T-cell (primary cell): ENCODE results near the gene PID1. TPM values are rescaled to one million over a fixed set of nuclear protein-coding genes. Genes with fewer than 3 reads are reported as not detected.

Source experiments
- ATAC-seq, 4 experiments: fragments of 200-7000 bp in 3 of 4; fragments of 150-1000 bp in 1 of 4; cut with Tn5 transposase; replicated peaks in 1 of 4; 1 replicate in 3 of 4; 2 replicates in 1 of 4; pipeline ENCODE4 v1.10.0; 2021; ENCODE audit warnings: moderate library complexity in 3 of 4, mild to moderate bottlenecking in 2 of 4, moderate number of reproducible peaks in 1 of 4
- CTCF ChIA-PET, 2 donors: fragments of 300-600 bp; sonication (Branson Sonifier 250); formaldehyde crosslinking; loops; one replicate each; lab custom pipeline; 2022; ENCODE audit warnings: antibody characterized with exemption in 2 of 2; lab: Charles Lee
- POLR2A ChIA-PET, 2 donors: fragments of 300-600 bp; sonication (Branson Sonifier 250); formaldehyde crosslinking; loops; one replicate each; lab custom pipeline; 2022; ENCODE audit warnings: antibody characterized with exemption in 2 of 2; lab: Charles Lee
- DNase-seq, 35 experiments: peaks; one replicate each; pipeline versions ENCODE4 v3.0.0 to v3.0.0-alpha.2; 2013 to 2023
- H3K27ac ChIP-seq: one replicate; pipeline ENCODE4 v1.5.1; 2013; ENCODE audit warnings: low read length
- H3K27me3 ChIP-seq, 2 experiments: replicated peaks in 1 of 2; 1 replicate in 1 of 2; 2 replicates in 1 of 2; pipeline versions ENCODE4 v1.6.1 to v1.7.0; 2013; ENCODE audit warnings: low read length in 1 of 2, mixed read lengths in 1 of 2; ENCODE audit not compliant: control insufficient read depth in 2 of 2, insufficient read depth in 2 of 2; ENCODE audit errors: extremely low read depth in 1 of 2
- H3K36me3 ChIP-seq, 2 donors: 1 replicate in 1 of 2; 2 replicates in 1 of 2; pipeline versions ENCODE4 v1.6.1 to v1.7.0; 2013; ENCODE audit warnings: low read length in 1 of 2; ENCODE audit not compliant: control insufficient read depth in 2 of 2, insufficient read depth in 1 of 2; ENCODE audit errors: extremely low read depth in 1 of 2
- H3K4me1 ChIP-seq, 2 experiments: 1 replicate in 1 of 2; 2 replicates in 1 of 2; pipeline versions ENCODE4 v1.6.1 to v1.7.0; 2013; ENCODE audit warnings: low read length in 2 of 2, mixed read lengths in 1 of 2; ENCODE audit not compliant: insufficient read depth in 2 of 2, control insufficient read depth in 1 of 2; ENCODE audit errors: extremely low read depth in 1 of 2
- H3K4me3 ChIP-seq, 2 donors: 1 replicate in 1 of 2; 2 replicates in 1 of 2; pipeline versions ENCODE4 v1.5.1 to v1.7.0; 2013; ENCODE audit warnings: mild to moderate bottlenecking in 2 of 2, low read length in 1 of 2, moderate library complexity in 1 of 2; ENCODE audit not compliant: control insufficient read depth in 1 of 2; ENCODE audit errors: extremely low read depth in 1 of 2
- H3K9me3 ChIP-seq: 2 replicates; pipeline ENCODE4 v1.7.0; 2013
- H3K27ac Mint-ChIP-seq, 2 donors: one replicate each; pipeline ENCODE4 v1.8.0; 2020 to 2021; ENCODE audit warnings: mild to moderate bottlenecking in 2 of 2, mixed read lengths in 2 of 2
- H3K27me3 Mint-ChIP-seq, 2 donors: one replicate each; pipeline ENCODE4 v1.8.0; 2021 to 2022; ENCODE audit warnings: mixed read lengths in 2 of 2
- H3K36me3 Mint-ChIP-seq: one replicate; pipeline ENCODE4 v1.8.0; 2021; ENCODE audit warnings: mixed read lengths
- H3K4me1 Mint-ChIP-seq, 3 donors: one replicate each; pipeline ENCODE4 v1.8.0; 2020 to 2022; ENCODE audit warnings: mixed read lengths in 3 of 3, mild to moderate bottlenecking in 1 of 3
- H3K4me3 Mint-ChIP-seq, 3 donors: one replicate each; pipeline ENCODE4 v1.8.0; 2020 to 2022; ENCODE audit warnings: mild to moderate bottlenecking in 3 of 3, mixed read lengths in 3 of 3, moderate library complexity in 3 of 3
- H3K9me3 Mint-ChIP-seq, 3 donors: one replicate each; pipeline ENCODE4 v1.8.0; 2020 to 2022; ENCODE audit warnings: mixed read lengths in 3 of 3
- WGBS: methylation state at CpG from one replicate; pipeline ENCODE4 v1.1.5; 2013; ENCODE audit warnings: missing lambda C conversion rate; ENCODE audit not compliant: insufficient coverage; 5-methylcytosine and 5-hydroxymethylcytosine counted together
- total RNA-seq, 35 experiments: library from RNA in 6 of 35; stranded (reverse) in 6 of 35; fragments of 120-200 nt in 1 of 35; gene quantifications; one replicate each; pipeline versions ENCODE4 v1.2.1 to v1.2.4 and lab custom pipeline; 2013 to 2026

The PID1 gene
- total RNA-seq, 5 donors from 2014 or later (not counting 1 experiment from before 2014, with no cell fraction given), result 0.20 to 0.36 (median 0.25) TPM; not detected in 2

- H3K4me3 ChIP-seq, result no peak overlapping the region
- Mint-ChIP-seq H3K27me3 (no peaks in the 10 kb centered on the region), H3K9me3 (peaks cover 0 to 7% (median 7%) of the 10 kb centered on the region in 3 donors), H3K27ac (no peak overlapping the region), H3K4me1 (no peaks in the 10 kb centered on the region), H3K36me3 (no peaks in the 10 kb centered on the region), H3K4me3 (no peak overlapping the region)
- DNase-seq, result no peak
- ChIA-PET CTCF (no interaction called here), POLR2A (no interaction called here)
- no peak for ATAC-seq
- WGBS, result 75% methylated on average over 2 of the region's 2 CpGs
- H3K36me3 ChIP-seq, result no peaks in the 10 kb centered on the region
- no peaks in the 10 kb centered on the region for H3K4me1 ChIP-seq
- no peaks in the 10 kb centered on the region for H3K27me3 ChIP-seq
- no peaks in the 10 kb centered on the region for H3K9me3 ChIP-seq
- H3K27ac ChIP-seq, result no peak overlapping the region
Measured at GRCh38 chr2:229164545-229165249, 106.4 kb downstream of the PID1 start.

- CTCF ChIA-PET, result interaction anchor here in 1 of 2 donors (1.1 kb wide), 1 partner anchor 129 kb away, joined by 4 read pairs; no protein-coding TSS in a partner anchor
- ATAC-seq (no peak), DNase-seq (no peak)
- Mint-ChIP-seq H3K36me3 (no peaks in the 10 kb centered on the region), H3K4me1 (no peaks in the 10 kb centered on the region), H3K4me3 (no peak overlapping the region), H3K27ac (no peak overlapping the region), H3K9me3 (peaks cover 0 to 7% (median 7%) of the 10 kb centered on the region in 3 donors), H3K27me3 (no peaks in the 10 kb centered on the region)
- H3K4me3 ChIP-seq, result no peak overlapping the region
- no peaks in the 10 kb centered on the region for H3K9me3 ChIP-seq
- 0% methylated on average over 1 of the region's 2 CpGs for WGBS
- H3K27me3 ChIP-seq, result no peaks in the 10 kb centered on the region
- H3K27ac ChIP-seq, result no peak overlapping the region
- H3K36me3 ChIP-seq, result no peaks in the 10 kb centered on the region
- POLR2A ChIA-PET, result no interaction called here
- H3K4me1 ChIP-seq, result no peaks in the 10 kb centered on the region
Measured at GRCh38 chr2:229163893-229164292, 107.2 kb downstream of the PID1 start.

GRCh38 chr2:229162015-229162414 lies 109.1 kb downstream of the PID1 start:
- no peak overlapping the region for H3K27ac Mint-ChIP-seq
- no peaks in the 10 kb centered on the region for H3K36me3 Mint-ChIP-seq
- CTCF ChIA-PET, result no interaction called here
- H3K27ac ChIP-seq, result no peak overlapping the region
- no peaks in the 10 kb centered on the region for H3K36me3 ChIP-seq
- H3K27me3 ChIP-seq, result no peaks in the 10 kb centered on the region
- H3K9me3 ChIP-seq, result no peaks in the 10 kb centered on the region
- no peaks in the 10 kb centered on the region for H3K4me1 Mint-ChIP-seq
- no peak for ATAC-seq
- POLR2A ChIA-PET, result no interaction called here
- H3K4me3 ChIP-seq, result no peak overlapping the region
- no peak overlapping the region for H3K4me3 Mint-ChIP-seq
- H3K27me3 Mint-ChIP-seq, result no peaks in the 10 kb centered on the region
- peaks cover 0 to 7% (median 7%) of the 10 kb centered on the region in 3 donors for H3K9me3 Mint-ChIP-seq
- DNase-seq, result no peak
- 82% methylated on average over 1 of the region's 4 CpGs for WGBS
- no peaks in the 10 kb centered on the region for H3K4me1 ChIP-seq

- peaks cover 0 to 9% (median 7%) of the 10 kb centered on the region in 3 donors for H3K9me3 Mint-ChIP-seq
- Histone ChIP-seq H3K4me1 (no peaks in the 10 kb centered on the region), H3K27ac (no peak overlapping the region), H3K4me3 (no peak overlapping the region), H3K36me3 (no peaks in the 10 kb centered on the region), H3K27me3 (no peaks in the 10 kb centered on the region), H3K9me3 (no peaks in the 10 kb centered on the region)
- H3K27me3 Mint-ChIP-seq, result no peaks in the 10 kb centered on the region
- ChIA-PET POLR2A (no interaction called here), CTCF (no interaction called here)
- H3K27ac Mint-ChIP-seq, result no peak overlapping the region
- DNase-seq, result no peak
- no peaks in the 10 kb centered on the region for H3K36me3 Mint-ChIP-seq
- ATAC-seq, result no peak
- H3K4me1 Mint-ChIP-seq, result no peaks in the 10 kb centered on the region
- no peak overlapping the region for H3K4me3 Mint-ChIP-seq
- no CpG with 5 or more reads among the region's 2 CpGs for WGBS
Measured at GRCh38 chr2:229160984-229161383, 110.1 kb downstream of the PID1 start.

- no CpG with 5 or more reads among the region's 3 CpGs for WGBS
- no peaks in the 10 kb centered on the region for H3K27me3 Mint-ChIP-seq
- CTCF ChIA-PET, result no interaction called here
Measured at GRCh38 chr2:229160180-229160579, 110.9 kb downstream of the PID1 start.

GRCh38 chr2:229159405-229159804 lies 111.7 kb downstream of the PID1 start:
- ATAC-seq (no peak), DNase-seq (no peak)
- no peaks in the 10 kb centered on the region for H3K27me3 ChIP-seq
- no peak overlapping the region for H3K27ac ChIP-seq
- H3K36me3 ChIP-seq, result no peaks in the 10 kb centered on the region
- ChIA-PET POLR2A (no interaction called here), CTCF (no interaction called here)
- H3K4me1 ChIP-seq, result no peaks in the 10 kb centered on the region
- no peaks in the 10 kb centered on the region for H3K4me1 Mint-ChIP-seq
- H3K4me3 ChIP-seq, result no peak overlapping the region
- H3K36me3 Mint-ChIP-seq, result no peaks in the 10 kb centered on the region
- H3K9me3 ChIP-seq, result no peaks in the 10 kb centered on the region
- H3K4me3 Mint-ChIP-seq, result no peak overlapping the region
- peaks cover 0 to 9% (median under 1%) of the 10 kb centered on the region in 3 donors for H3K9me3 Mint-ChIP-seq
- WGBS, result no CpG with 5 or more reads among the region's 2 CpGs
- H3K27me3 Mint-ChIP-seq, result no peaks in the 10 kb centered on the region
- H3K27ac Mint-ChIP-seq, result no peak overlapping the region

More at GRCh38 chr2:229160180-229160579, 110.9 kb downstream of the PID1 start:
- H3K36me3 ChIP-seq, result no peaks in the 10 kb centered on the region
- no peak overlapping the region for H3K27ac Mint-ChIP-seq
- POLR2A ChIA-PET, result interaction anchor here in 1 of 2 donors (0.6 kb wide), 1 partner anchor 8 kb away, joined by 3 read pairs; no protein-coding TSS in a partner anchor
- no peaks in the 10 kb centered on the region for H3K36me3 Mint-ChIP-seq
- peaks cover 0 to 9% (median 7%) of the 10 kb centered on the region in 3 donors for H3K9me3 Mint-ChIP-seq
- H3K9me3 ChIP-seq, result no peaks in the 10 kb centered on the region
- H3K27ac ChIP-seq, result no peak overlapping the region
- no peak overlapping the region for H3K4me3 Mint-ChIP-seq
- DNase-seq (no peak), ATAC-seq (no peak)
- no peak overlapping the region for H3K4me3 ChIP-seq
- no peaks in the 10 kb centered on the region for H3K4me1 Mint-ChIP-seq
- no peaks in the 10 kb centered on the region for H3K27me3 ChIP-seq
- no peaks in the 10 kb centered on the region for H3K4me1 ChIP-seq
